HL-60 (cell line): ENCODE data around the gene AAK1.

Experiments
- DNase-seq, 2 experiments: peaks; one replicate each; pipeline ENCODE4 v3.0.0-alpha.2; 2010 to 2020; ENCODE audit warnings: low read depth in 1 of 2, low spot score in 1 of 2
- H3K27ac ChIP-seq: fragments of 250-450 bp; sonication (Bioruptor Pico); replicated peaks from 2 replicates; pipeline ENCODE4 v1.5.1; 2020; ENCODE audit warnings: mild to moderate bottlenecking, moderate library complexity
- H3K27me3 ChIP-seq: fragments of 250-450 bp; sonication (Bioruptor Pico); 2 replicates; pipeline ENCODE4 v1.5.1; 2021; ENCODE audit warnings: mild to moderate bottlenecking, moderate library complexity; ENCODE audit not compliant: insufficient read depth, poor library complexity, severe bottlenecking
- H3K4me3 ChIP-seq: replicated peaks from 2 replicates; pipeline ENCODE4 v1.5.1; 2011; ENCODE audit warnings: mild to moderate bottlenecking, control low read depth, low read length; ENCODE audit not compliant: insufficient read depth
- CTCF ChIP-seq: IDR thresholded peaks from one replicate; pipeline ENCODE4 v1.5.1; 2011; ENCODE audit warnings: low read length, control low read depth, inconsistent platforms; ENCODE audit not compliant: insufficient read depth
- GABPA ChIP-seq: IDR thresholded peaks from 2 replicates; pipeline ENCODE4 v1.6.1; 2012; ENCODE audit warnings: low read depth
- POLR2AphosphoS5 ChIP-seq: IDR thresholded peaks from 2 replicates; pipeline ENCODE4 v1.6.1; 2012; ENCODE audit warnings: low read depth
- REST ChIP-seq: IDR thresholded peaks from 2 replicates; pipeline ENCODE4 v1.6.1; 2012; ENCODE audit warnings: low read depth; ENCODE audit not compliant: insufficient replicate concordance
- SPI1 ChIP-seq: IDR thresholded peaks from 2 replicates; pipeline ENCODE4 v1.6.1; 2012; ENCODE audit warnings: low read depth, mild to moderate bottlenecking, borderline replicate concordance

Gene AAK1

GRCh38 chr2:69689466-69689865 is 45.9 kb upstream of the AAK1 start:
- TF ChIP-seq CTCF (no peak), POLR2AphosphoS5 (no peak), REST (no peak), SPI1 (no peak), GABPA (no peak)
- no peak for DNase-seq
- H3K4me3 ChIP-seq = no peak overlapping the region

GRCh38 chr2:69687971-69688611 is 44.6 kb upstream of the AAK1 start:
- Histone ChIP-seq H3K27ac (no peak overlapping the region), H3K27me3 (no peaks in the 10 kb centered on the region), H3K4me3 (no peak overlapping the region)
- no peak for TF ChIP-seq SPI1
- no peak for TF ChIP-seq REST
- TF ChIP-seq GABPA = no peak
- TF ChIP-seq CTCF = no peak
- TF ChIP-seq POLR2AphosphoS5 = no peak
- DNase-seq = no peak

More at GRCh38 chr2:69689466-69689865, 45.9 kb upstream of the AAK1 start:
- no peaks in the 10 kb centered on the region for H3K27me3 ChIP-seq
- no peak overlapping the region; the same call in 1 of the 2 replicates for H3K27ac ChIP-seq

- TF ChIP-seq REST = no peak
- no peak for TF ChIP-seq SPI1
- no peak for TF ChIP-seq GABPA
- TF ChIP-seq CTCF = no peak
- no peak for TF ChIP-seq POLR2AphosphoS5
- H3K27ac ChIP-seq = no peak overlapping the region
- no peak for DNase-seq
- no peaks in the 10 kb centered on the region for H3K27me3 ChIP-seq
- no peak overlapping the region for H3K4me3 ChIP-seq
These were observed 43.3 kb upstream of the AAK1 start for GRCh38 chr2:69686813-69687212.
